ENCODE data around the gene HP1BP3.

HP1BP3 gene

DNA sequence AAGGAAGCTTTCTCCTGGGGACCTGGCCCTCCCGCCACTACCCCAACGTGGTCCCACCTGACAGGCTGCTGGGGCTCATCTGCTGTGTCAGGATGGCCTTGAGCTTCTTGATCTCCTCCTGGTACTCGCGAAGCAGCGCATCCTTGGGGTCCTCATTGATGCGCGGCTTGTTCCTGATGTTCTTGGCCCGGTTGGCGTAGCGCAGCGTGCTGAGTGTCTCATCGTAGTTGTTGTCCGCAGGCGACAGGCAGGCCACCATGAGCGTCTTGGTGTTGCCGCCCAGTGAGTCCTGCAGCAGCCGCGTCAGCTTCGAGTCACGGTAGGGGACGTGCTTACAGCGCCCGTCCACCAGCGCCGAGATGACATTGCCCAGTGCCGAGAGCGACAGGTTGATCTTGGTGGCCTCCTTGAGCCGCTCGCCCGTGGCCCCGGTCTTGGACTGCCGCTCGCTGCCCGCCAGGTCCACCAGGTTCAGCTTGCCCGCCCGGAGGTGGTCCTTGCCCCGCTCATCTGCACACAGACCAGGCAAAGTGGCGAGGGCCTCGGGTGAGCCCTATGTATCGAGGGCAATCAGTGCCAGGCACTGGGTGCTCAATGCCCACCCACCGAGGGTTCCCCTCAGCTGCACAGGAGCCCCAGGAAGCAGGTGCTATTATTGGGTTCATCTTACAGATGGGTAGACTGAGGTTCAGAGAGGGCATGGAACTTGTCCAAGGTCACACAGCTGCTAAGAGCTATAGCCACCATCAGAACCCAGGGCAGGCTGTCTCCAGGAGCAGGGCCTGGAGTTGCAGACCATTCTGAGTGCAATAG is 82.5 kb downstream of the HP1BP3 start:
- TF ChIP-seq, protein P1, sequence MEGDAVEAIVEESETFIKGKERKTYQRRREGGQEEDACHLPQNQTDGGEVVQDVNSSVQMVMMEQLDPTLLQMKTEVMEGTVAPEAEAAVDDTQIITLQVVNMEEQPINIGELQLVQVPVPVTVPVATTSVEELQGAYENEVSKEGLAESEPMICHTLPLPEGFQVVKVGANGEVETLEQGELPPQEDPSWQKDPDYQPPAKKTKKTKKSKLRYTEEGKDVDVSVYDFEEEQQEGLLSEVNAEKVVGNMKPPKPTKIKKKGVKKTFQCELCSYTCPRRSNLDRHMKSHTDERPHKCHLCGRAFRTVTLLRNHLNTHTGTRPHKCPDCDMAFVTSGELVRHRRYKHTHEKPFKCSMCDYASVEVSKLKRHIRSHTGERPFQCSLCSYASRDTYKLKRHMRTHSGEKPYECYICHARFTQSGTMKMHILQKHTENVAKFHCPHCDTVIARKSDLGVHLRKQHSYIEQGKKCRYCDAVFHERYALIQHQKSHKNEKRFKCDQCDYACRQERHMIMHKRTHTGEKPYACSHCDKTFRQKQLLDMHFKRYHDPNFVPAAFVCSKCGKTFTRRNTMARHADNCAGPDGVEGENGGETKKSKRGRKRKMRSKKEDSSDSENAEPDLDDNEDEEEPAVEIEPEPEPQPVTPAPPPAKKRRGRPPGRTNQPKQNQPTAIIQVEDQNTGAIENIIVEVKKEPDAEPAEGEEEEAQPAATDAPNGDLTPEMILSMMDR (IDR thresholded peaks at IDR 0.05; ENCODE audit: borderline replicate concordance, insufficient read depth, low read depth, low read length) = no peak
- H3K4me3 ChIP-seq (ENCODE audit: low read depth, low read length) = no peak overlapping the region

DNA sequence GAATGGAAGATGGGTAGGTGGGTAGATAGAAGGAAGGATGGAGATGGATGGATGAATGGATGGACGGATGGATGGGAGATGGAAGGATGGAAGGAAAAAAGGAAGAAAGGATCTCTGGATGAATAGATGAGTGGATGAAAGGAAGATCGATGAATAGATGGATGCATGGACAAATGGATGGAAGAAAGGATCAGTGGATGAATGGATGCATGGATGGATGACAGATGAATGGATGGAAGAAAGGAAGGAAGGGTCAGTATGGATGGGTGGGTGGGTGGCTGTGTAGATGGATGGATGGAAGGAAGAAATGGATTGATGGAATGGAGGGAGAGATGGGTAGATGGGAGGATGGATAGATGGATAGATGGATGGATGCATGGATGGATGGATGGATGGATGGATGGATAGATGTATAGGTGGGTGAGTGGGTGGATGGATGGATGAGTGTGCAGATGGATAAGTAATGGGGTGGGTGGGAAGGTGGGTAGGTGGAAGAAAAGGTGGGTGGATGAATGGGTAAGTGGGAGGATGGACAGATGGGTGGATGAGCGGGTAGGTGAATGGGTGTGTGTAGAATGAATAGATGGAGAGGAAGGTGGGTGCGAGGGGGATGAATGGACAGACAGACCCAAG is 83.9 kb downstream of the HP1BP3 start:
- TF ChIP-seq, protein P1 (IDR thresholded peaks at IDR 0.05; ENCODE audit: borderline replicate concordance, insufficient read depth, low read depth, low read length) = no peak
- H3K4me3 ChIP-seq (ENCODE audit: low read depth, low read length) = no peak overlapping the region

DNA sequence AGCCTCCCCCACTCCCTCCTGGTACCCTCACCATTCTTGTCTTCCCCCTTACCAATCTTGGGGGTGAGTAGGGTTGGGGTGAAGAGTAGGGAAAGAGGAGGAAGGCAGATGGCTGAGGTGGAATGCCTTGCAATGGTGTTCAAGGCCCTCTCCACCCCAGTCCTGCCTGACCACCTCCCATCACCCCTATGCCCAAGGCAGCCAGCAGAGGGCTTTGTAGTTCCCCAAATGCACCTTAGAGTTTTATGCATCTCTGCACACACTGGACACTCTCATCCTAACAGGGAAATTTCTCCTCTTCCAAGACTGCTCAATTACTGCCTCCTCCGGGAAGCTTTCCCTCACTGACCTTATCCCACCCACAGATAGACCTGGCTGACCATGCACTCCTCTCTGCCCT is 84.7 kb downstream of the HP1BP3 start:
- no peak overlapping the region for H3K4me3 ChIP-seq (ENCODE audit: low read depth, low read length)
- TF ChIP-seq, protein P1 (IDR thresholded peaks at IDR 0.05; ENCODE audit: borderline replicate concordance, insufficient read depth, low read depth, low read length) = peak; percentile 41

DNA sequence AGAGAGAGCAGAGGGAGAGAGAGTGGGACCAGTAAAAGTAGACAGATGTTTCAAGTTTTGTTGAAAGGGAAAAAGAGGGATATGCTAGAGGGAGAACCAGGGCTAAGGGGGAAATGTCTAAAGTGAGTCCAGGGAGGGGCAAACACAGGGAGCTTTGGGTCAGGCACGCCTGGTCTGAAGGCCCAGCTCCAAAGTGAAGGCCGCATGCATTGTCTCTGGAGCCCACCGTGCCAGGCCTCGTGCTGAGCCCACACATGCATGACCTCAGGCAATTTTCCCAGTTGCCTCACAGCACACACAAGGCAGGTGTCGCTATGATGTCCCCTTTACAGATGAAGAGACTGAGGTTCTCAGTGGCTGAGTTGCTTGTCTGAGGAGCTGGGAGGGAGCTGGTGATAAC is 85.3 kb downstream of the HP1BP3 start:
- TF ChIP-seq, protein P1 (IDR thresholded peaks at IDR 0.05; ENCODE audit: borderline replicate concordance, insufficient read depth, low read depth, low read length) = no peak

DNA sequence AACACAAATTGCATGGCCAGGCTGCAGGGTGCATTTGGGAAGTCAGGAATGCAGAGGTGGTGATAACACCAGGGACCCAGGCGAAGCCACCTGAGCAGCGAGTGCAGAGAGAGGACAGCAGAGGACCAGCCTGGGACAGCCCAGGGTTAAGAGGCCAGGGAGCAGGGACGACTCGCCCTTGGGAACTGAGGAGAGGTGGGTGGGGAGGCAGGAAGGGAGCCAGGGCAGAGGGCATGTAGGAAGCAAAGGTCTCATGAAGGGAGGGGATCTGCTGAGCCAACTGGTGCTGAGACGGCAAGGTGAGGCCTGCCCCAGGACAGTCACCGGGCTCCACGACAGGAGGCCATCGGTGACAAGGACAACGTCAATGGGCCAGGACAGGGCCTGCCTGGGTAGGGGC is 85.7 kb downstream of the HP1BP3 start:
- no peak overlapping the region for H3K4me3 ChIP-seq (ENCODE audit: low read depth, low read length)
- TF ChIP-seq, protein P1 (IDR thresholded peaks at IDR 0.05; ENCODE audit: borderline replicate concordance, insufficient read depth, low read depth, low read length) = no peak

More for the DNA sequence above, 85.3 kb downstream of the HP1BP3 start:
- no peak overlapping the region for H3K4me3 ChIP-seq (ENCODE audit: low read depth, low read length)

DNA sequence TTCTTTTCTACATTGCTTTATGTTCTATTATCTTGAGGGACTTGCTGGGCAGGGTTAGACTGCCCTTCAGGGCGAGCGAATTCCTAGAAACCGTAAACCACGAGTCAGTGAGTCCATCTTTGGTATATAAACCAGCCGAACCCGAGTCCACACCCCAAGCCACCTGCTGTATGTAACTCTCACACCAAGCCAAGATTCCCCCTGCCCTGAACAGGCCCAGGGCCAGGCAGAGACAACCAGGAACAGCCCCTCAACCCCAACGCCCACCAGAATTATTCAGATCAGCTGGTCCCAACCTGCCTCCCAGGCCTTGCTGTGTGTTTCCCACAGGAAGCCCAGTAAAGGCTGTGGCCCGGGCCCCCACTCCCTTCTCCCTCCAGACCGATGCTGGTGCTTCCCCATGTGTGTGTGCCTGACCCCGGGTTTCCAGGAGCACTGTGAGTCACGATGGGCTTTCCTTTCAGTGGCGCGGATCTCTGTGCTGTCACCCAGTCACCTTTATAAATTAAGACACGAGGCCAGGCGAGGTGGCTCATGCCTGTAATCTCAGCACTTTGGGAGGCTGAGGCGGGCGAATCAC is 86.4 kb downstream of the HP1BP3 start:
- TF ChIP-seq, protein P1 (IDR thresholded peaks at IDR 0.05; ENCODE audit: borderline replicate concordance, insufficient read depth, low read depth, low read length) = no peak
- H3K4me3 ChIP-seq (ENCODE audit: low read depth, low read length) = no peak overlapping the region

All from GM12875 (cell line).